Subcutaneous preadipocyte (primary cell): Measurements from ENCODE around the gene IMPG1. TPM values are rescaled to one million over a fixed set of nuclear protein-coding genes. Genes with fewer than 3 reads are reported as not detected.

Experiments used
- small RNA-seq: library from RNA; depleted of rRNA; stranded (forward); fragments of <200 nt; gene quantifications from one replicate; pipeline ENCODE3, GENCODE V24; 2012
- total RNA-seq: library from RNA; depleted of rRNA; stranded (reverse); fragments of >200 nt; gene quantifications from 2 replicates; pipeline ENCODE4 v1.2.3, GENCODE V29; 2012

The IMPG1 gene, protein sequence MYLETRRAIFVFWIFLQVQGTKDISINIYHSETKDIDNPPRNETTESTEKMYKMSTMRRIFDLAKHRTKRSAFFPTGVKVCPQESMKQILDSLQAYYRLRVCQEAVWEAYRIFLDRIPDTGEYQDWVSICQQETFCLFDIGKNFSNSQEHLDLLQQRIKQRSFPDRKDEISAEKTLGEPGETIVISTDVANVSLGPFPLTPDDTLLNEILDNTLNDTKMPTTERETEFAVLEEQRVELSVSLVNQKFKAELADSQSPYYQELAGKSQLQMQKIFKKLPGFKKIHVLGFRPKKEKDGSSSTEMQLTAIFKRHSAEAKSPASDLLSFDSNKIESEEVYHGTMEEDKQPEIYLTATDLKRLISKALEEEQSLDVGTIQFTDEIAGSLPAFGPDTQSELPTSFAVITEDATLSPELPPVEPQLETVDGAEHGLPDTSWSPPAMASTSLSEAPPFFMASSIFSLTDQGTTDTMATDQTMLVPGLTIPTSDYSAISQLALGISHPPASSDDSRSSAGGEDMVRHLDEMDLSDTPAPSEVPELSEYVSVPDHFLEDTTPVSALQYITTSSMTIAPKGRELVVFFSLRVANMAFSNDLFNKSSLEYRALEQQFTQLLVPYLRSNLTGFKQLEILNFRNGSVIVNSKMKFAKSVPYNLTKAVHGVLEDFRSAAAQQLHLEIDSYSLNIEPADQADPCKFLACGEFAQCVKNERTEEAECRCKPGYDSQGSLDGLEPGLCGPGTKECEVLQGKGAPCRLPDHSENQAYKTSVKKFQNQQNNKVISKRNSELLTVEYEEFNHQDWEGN
- not detected in 2 replicates for total RNA-seq

DNA sequence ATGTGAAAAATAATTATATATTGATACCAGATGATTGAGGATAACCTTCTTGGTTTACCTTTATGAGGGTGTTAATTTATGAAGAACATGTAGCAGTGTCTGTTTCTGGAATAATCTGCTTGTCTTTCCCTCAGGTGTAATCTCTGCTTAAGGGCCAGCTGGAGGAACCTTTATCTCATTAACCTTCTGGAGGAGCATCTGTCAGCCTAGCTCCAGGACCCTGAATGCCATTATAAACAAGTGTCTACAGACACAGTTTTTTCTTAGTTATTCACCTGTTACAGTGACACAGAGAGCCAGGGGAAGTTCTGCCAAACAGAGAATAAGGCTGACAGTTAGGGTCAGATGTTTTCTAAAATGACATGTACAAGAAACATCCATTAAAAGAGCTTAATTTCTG, at the start of gene IMPG1:
TSS of gene IMPG1 (minus strand) at position 101 of the 400 bp plus-strand sequence. CDS start 174 bp downstream, outside the sequence.

Small RNAs within 50 kb of the gene (small RNA-seq; reads per million reads assigned to genes)
- gene RF00019 (not detected), gene RNU6-248P (not detected)
